GM23338 (cell line): ENCODE results near the gene TNC. TPM values are rescaled to one million over a fixed set of nuclear protein-coding genes. Genes with fewer than 3 reads are reported as not detected.

Experiments
- ATAC-seq: fragments of 200-7000 bp; cut with Tn5 transposase; 3 replicates; pipeline ENCODE4 v1.9.1; 2020
- DNase-seq: peaks from one replicate; pipeline ENCODE4 v3.0.0-alpha.2; 2015; ENCODE audit warnings: low spot score
- H2AFZ ChIP-seq: fragments of 200-600 bp; sonication (generic); 2 replicates; pipeline ENCODE4 v1.8.0; 2016; ENCODE audit warnings: antibody characterized with exemption, mild to moderate bottlenecking, moderate library complexity
- H3F3A ChIP-seq: fragments of 200-600 bp; sonication (generic); replicated peaks from 2 replicates; pipeline ENCODE4 v1.8.0; 2017; ENCODE audit warnings: antibody characterized with exemption, mixed run types, low read depth
- H3K27ac ChIP-seq: fragments of 200-600 bp; sonication (generic); 2 replicates; pipeline ENCODE4 v1.6.1; 2016; ENCODE audit warnings: low read depth
- H3K27me3 ChIP-seq: fragments of 200-600 bp; sonication (generic); 2 replicates; pipeline ENCODE4 v1.8.0; 2016; ENCODE audit warnings: mild to moderate bottlenecking, mixed run types, moderate library complexity; ENCODE audit not compliant: insufficient read depth
- H3K36me3 ChIP-seq: fragments of 200-600 bp; sonication (generic); 2 replicates; pipeline ENCODE4 v1.8.0; 2016; ENCODE audit warnings: mild to moderate bottlenecking; ENCODE audit not compliant: insufficient read depth
- H3K4me1 ChIP-seq: fragments of 200-600 bp; sonication (generic); 2 replicates; pipeline ENCODE4 v1.8.0; 2016; ENCODE audit warnings: mild to moderate bottlenecking, moderate library complexity; ENCODE audit not compliant: insufficient read depth
- H3K4me2 ChIP-seq: fragments of 200-600 bp; sonication (generic); 2 replicates; pipeline ENCODE4 v1.7.1; 2017; ENCODE audit warnings: mixed run types
- H3K4me3 ChIP-seq: fragments of 200-600 bp; sonication (generic); 2 replicates; pipeline ENCODE4 v1.6.1; 2016; ENCODE audit warnings: mixed run types
- H3K79me2 ChIP-seq: fragments of 200-600 bp; sonication (generic); replicated peaks from 2 replicates; pipeline ENCODE4 v1.8.0; 2017; ENCODE audit warnings: mild to moderate bottlenecking; ENCODE audit not compliant: insufficient read depth
- H3K9me2 ChIP-seq: fragments of 200-600 bp; sonication (generic); 2 replicates; pipeline ENCODE4 v1.8.0; 2017; ENCODE audit not compliant: insufficient read depth
- H4K20me1 ChIP-seq: fragments of 200-600 bp; sonication (generic); replicated peaks from 2 replicates; pipeline ENCODE4 v1.8.0; 2017; ENCODE audit warnings: mild to moderate bottlenecking; ENCODE audit not compliant: insufficient read depth
- H3K27ac Mint-ChIP-seq: 2 replicates; pipeline ENCODE4 v1.8.0; 2020; ENCODE audit warnings: inconsistent platforms, mild to moderate bottlenecking, moderate library complexity, mixed read lengths
- H3K27me3 Mint-ChIP-seq: 3 replicates; pipeline ENCODE4 v1.8.0; 2022; ENCODE audit warnings: low read depth, mild to moderate bottlenecking, moderate library complexity, mixed read lengths, inconsistent platforms; ENCODE audit not compliant: insufficient read depth, poor library complexity
- H3K36me3 Mint-ChIP-seq: 3 replicates; pipeline ENCODE4 v1.8.0; 2021; ENCODE audit warnings: low read depth, mild to moderate bottlenecking, inconsistent platforms, moderate library complexity, mixed read lengths
- H3K4me1 Mint-ChIP-seq: 3 replicates; pipeline ENCODE4 v1.8.0; 2020; ENCODE audit warnings: mild to moderate bottlenecking, inconsistent platforms, mixed read lengths
- H3K4me3 Mint-ChIP-seq: 3 replicates; pipeline ENCODE4 v1.8.0; 2021; ENCODE audit warnings: moderate library complexity, mild to moderate bottlenecking, inconsistent platforms, mixed read lengths
- H3K9me3 Mint-ChIP-seq: 3 replicates; pipeline ENCODE4 v1.8.0; 2020; ENCODE audit warnings: moderate library complexity, mild to moderate bottlenecking, inconsistent platforms, mixed read lengths
- CREB1 ChIP-seq: fragments of 250-450 bp; sonication (Bioruptor Pico); IDR thresholded peaks from 2 replicates; pipeline ENCODE4 v1.5.0; 2020; ENCODE audit warnings: low read depth, mild to moderate bottlenecking, moderate library complexity
- ETS1 ChIP-seq: IDR thresholded peaks from 2 replicates; pipeline ENCODE4 v1.6.1; 2016; ENCODE audit warnings: antibody characterized with exemption
- EZH2 ChIP-seq: fragments of 200-600 bp; sonication (generic); IDR thresholded peaks from one replicate; pipeline ENCODE4 v1.8.0; 2017; ENCODE audit warnings: antibody characterized with exemption, mild to moderate bottlenecking, low read depth; ENCODE audit not compliant: unreplicated experiment
- JUNB ChIP-seq: IDR thresholded peaks from one replicate; pipeline ENCODE4 v1.6.1; 2016; ENCODE audit warnings: antibody characterized with exemption; ENCODE audit not compliant: unreplicated experiment
- ZNF114 ChIP-seq: fragments of 250-450 bp; sonication (Bioruptor Pico); IDR thresholded peaks from 2 replicates; pipeline ENCODE4 v1.5.0; 2020; ENCODE audit warnings: mild to moderate bottlenecking, moderate library complexity
- ZNF331 ChIP-seq: fragments of 250-450 bp; sonication (Bioruptor Pico); IDR thresholded peaks from 2 replicates; pipeline ENCODE4 v1.5.0; 2020; ENCODE audit warnings: low read depth, mild to moderate bottlenecking, moderate library complexity
- ZNF462 ChIP-seq: fragments of 250-450 bp; sonication (Bioruptor Pico); IDR thresholded peaks from 2 replicates; pipeline ENCODE4 v1.5.0; 2020; ENCODE audit warnings: mild to moderate bottlenecking, moderate library complexity
- polyA plus RNA-seq: library from polyadenylated mRNA; unstranded; fragments of >200 nt; fragmentation: Nextera tagmentation; extraction: Ambion mirVana; gene quantifications from 2 replicates; pipeline ENCODE4 v1.2.1, GENCODE V29; 2016
- total RNA-seq: library from RNA; depleted of rRNA; stranded (reverse); fragments of >200 nt; shearing (Covaris generic); gene quantifications from 2 replicates; pipeline ENCODE4 v1.2.3, GENCODE V29; 2014

TNC gene
- total and polyA plus RNA-seq, 2 experiments from 2014 or later = 0.89 to 2.7 TPM

- Histone ChIP-seq H3K9me2 (no peaks in the 10 kb centered on the region), H3K4me1 (peaks cover 17% of the 10 kb centered on the region), H3K4me2 (no peak overlapping the region), H2AFZ (no peak overlapping the region), H3K27me3 (peaks cover 47% of the 10 kb centered on the region), H3F3A (no peaks in the 10 kb centered on the region), H4K20me1 (no peaks in the 10 kb centered on the region), H3K4me3 (no peak overlapping the region), H3K36me3 (no peaks in the 10 kb centered on the region), H3K79me2 (no peaks in the 10 kb centered on the region), H3K27ac (no peak overlapping the region)
- Mint-ChIP-seq H3K4me3 (no peak overlapping the region), H3K4me1 (peaks cover 19% of the 10 kb centered on the region), H3K36me3 (no peaks in the 10 kb centered on the region), H3K27me3 (peaks cover 26% of the 10 kb centered on the region), H3K27ac (no peak overlapping the region), H3K9me3 (no peaks in the 10 kb centered on the region)
- ATAC-seq (no peak), DNase-seq (no peak)
- TF ChIP-seq ZNF331 (no peak), JUNB (no peak), CREB1 (CRISPR knock-in tag) (no peak), EZH2 (no peak), ZNF462 (CRISPR knock-in tag) (no peak), ZNF114 (CRISPR knock-in tag) (no peak), ETS1 (no peak)
Observed at GRCh38 chr9:115115117-115115880, 2.7 kb downstream of the TNC start.
